Activated T-cell treated with anti-CD3 and anti-CD28 coated beads for 4 hours (primary cell): Measurements from ENCODE around the gene TAOK3.
"Not testable (repeated sequence)": the region's sequence is repeated elsewhere in the genome, so short reads cannot be mapped to it uniquely, and the experiment has no call there.

Source experiments
- DNase-seq: peaks from one replicate; pipeline ENCODE4 v3.0.0-alpha.2; 2020

TAOK3 gene

GRCh38 chr12:118371321-118372282, 1.1 kb downstream of the TAOK3 start:
- no peak for DNase-seq

GRCh38 chr12:118370601-118371000, 2.1 kb downstream of the TAOK3 start:
- no peak for DNase-seq

GRCh38 chr12:118368821-118369220, 3.9 kb downstream of the TAOK3 start:
- DNase-seq = no peak

DNA sequence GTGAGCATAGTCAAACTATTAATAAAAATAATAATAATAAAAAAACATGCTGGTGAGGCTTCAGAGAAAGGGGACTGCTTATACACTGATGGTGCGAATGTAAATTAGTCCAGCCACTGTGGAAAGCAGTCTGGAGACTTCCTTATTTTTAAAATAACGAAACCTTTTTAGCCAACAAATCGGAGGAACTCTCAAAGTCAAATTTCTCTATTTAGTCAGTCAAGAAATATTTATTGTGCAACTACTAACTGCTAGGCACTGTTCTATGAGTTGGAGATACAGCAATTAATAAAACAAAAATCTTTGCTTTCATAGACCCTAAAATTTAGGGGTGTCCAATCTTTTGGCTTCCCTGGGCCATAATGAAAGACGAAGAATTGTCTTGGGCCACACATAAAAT, 10.8 kb downstream of the TAOK3 start:
- no peak for DNase-seq

DNA sequence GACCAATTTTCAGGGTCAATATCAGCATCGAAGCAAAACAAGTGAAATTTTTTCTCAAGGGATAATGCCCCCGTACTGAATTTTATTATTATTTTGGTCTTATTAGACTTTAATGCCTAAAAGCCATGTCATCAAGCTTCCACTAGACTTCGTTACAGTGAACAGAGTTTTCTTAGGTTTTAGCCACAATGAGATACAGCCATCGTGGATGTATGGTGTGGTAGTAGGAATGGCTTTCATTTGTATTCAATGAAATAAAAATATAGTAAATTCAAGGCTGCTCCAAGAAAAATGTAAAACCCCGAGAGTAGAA, 11.7 kb downstream of the TAOK3 start:
- DNase-seq = no peak

- DNase-seq = no peak
Observed at GRCh38 chr12:118359541-118359915, 13.2 kb downstream of the TAOK3 start.

GRCh38 chr12:118358612-118359540, 13.8 kb downstream of the TAOK3 start:
- DNase-seq = no peak

GRCh38 chr12:118358008-118358359, 14.7 kb downstream of the TAOK3 start:
- DNase-seq = no peak

DNA sequence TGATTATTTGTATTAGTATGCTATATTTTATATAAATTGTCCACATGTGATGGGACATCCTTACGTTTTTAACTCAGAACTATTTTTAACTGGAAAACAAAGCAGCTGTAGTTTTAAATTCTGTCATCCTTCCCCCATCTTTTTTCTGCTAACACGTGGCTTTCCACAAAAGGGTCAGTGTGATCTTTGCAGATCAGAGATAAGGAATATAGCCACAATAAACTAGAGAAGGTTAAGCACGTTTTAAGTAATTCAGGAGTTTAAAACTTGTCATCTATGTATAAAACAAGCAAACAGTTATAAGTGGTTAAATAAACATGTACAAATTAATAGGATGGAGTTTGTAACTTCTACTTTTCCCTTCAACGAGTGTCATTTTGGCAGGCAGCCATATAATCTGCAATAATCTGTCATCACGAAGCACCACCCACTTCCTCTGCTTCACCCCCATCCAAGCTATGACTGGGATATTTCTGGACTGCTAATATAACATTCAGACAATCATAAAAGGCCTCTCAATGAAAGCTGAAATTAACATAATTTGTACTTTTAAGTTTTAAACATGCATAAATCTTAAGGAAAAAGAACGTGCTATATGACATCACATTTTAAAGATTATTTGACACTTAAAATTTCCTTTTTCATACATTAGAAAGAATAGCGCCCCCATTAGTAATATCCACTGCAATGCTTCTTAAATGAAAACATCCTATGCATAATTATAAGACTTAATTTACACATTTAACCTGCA, 15.3 kb downstream of the TAOK3 start:
- peak; percentile 48 for DNase-seq

- DNase-seq = no peak
Observed at GRCh38 chr12:118356809-118357256, 15.9 kb downstream of the TAOK3 start.

DNA sequence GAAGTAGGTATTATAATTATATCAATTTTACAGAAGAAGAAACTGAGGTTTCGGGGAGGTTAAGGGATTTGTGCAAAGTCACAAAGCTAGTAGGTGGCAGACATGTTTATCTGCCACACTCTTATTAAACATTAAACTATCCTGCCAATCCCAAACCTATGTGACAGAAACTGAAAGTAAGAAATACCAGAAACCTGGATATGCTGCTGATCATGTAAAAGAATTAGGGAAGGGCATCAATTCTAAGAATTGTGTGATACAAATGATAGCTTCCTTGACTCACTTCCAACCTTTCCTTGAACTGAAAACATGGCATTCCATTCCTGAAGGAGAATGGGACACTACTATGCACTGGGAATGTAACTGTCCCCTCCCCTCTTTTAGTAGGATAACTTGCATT, 16.9 kb downstream of the TAOK3 start:
- DNase-seq = no peak

DNA sequence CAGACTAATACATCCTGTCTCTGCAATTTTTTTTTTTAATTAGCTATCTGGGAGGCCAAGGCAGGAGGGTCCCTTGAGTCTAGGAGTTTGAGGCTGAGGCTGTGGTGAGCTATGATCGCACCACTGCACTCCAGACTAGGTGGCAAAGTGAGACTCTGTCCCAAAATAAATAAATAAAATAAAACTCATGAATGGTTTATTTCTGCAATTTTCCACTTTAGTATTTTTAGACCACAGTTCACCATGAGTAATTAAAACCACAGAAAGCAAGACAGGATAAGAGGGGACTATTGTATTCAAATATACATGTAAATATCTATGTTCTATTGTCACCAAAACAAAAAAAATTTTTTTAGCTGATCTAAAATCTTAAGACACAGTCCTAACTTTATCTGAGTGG, 17.8 kb downstream of the TAOK3 start:
- DNase-seq = no peak

- DNase-seq = not testable (repeated sequence)
Observed at GRCh38 chr12:118354503-118354902, 18.2 kb downstream of the TAOK3 start.

DNA sequence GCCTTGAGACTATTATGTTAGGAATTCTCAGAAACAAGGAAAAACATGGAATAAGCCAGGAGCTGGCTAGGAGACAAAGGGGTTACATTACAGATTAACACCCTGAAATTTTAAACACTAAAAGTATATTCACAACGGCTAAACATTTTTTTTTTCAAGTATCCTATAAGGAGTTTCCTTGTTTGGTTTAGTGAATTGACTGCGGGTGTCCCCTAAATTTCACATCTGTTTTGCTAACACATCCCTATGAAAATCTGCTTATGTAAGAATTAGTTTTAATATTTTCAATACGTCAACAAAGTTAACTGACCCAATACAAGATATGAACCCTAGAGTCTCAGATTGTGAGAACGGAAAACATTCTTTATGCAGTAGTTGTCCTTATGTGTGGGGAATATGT, 19.0 kb downstream of the TAOK3 start:
- no peak for DNase-seq

GRCh38 chr12:118350908-118351559, 21.7 kb downstream of the TAOK3 start:
- DNase-seq = no peak

GRCh38 chr12:118347916-118348315, 24.8 kb downstream of the TAOK3 start:
- no peak for DNase-seq

- DNase-seq = no peak
Observed at GRCh38 chr12:118346895-118347294, 25.8 kb downstream of the TAOK3 start.

- no peak for DNase-seq
Observed at GRCh38 chr12:118345355-118345754, 27.4 kb downstream of the TAOK3 start.

GRCh38 chr12:118344829-118345228, 27.9 kb downstream of the TAOK3 start:
- no peak for DNase-seq

DNA sequence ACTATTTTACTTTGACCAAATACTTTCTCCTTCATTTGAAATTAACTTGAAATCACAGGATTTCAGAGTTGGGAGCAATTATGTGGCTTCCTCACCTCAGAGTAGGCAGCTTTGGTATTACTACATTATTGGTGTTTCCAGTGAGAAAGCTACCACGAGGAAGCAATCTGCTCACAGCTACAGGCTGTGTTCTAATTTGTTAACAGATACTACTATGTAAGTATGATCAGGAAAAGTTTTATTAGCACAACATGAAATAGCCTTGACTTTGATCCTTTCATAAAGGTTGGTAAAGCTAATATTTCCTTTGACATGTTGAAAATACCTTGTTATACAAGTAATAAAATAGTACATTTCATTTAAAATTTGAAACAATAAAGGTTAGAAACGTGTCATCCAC, 30.6 kb downstream of the TAOK3 start:
- DNase-seq = no peak

DNA sequence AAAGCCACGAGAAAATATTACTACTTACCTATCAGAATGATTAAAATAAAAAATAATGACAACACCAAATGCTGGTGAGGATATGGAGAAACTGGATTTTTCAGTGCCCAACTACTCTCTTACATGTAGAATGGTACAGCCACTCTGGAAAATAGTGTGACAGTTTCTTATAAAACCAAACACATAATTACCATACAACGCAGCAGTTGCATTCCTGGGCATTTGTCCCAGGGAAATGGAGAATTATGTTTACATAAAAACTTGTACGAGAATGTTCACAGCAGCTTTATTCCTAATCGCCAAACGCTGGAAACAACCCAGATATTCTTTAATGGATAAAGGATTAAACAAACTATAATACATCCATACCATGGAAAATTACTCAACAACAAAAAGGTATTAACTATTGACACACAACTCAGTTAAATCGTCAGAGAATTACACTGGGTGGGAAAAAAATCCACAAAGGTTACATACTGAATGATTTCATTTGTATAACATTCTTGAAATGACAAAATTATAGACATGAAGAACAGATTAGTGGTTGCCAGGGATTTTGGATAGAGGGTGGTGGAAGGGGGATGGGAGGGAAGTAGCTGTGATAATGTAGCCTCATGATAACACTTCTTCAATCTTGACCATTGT, 35.4 kb downstream of the TAOK3 start:
- no peak for DNase-seq

- DNase-seq = no peak
Observed at GRCh38 chr12:118336123-118336522, 36.6 kb downstream of the TAOK3 start.
